ENCODE results near the gene HDAC4.

The HDAC4 gene

DNA sequence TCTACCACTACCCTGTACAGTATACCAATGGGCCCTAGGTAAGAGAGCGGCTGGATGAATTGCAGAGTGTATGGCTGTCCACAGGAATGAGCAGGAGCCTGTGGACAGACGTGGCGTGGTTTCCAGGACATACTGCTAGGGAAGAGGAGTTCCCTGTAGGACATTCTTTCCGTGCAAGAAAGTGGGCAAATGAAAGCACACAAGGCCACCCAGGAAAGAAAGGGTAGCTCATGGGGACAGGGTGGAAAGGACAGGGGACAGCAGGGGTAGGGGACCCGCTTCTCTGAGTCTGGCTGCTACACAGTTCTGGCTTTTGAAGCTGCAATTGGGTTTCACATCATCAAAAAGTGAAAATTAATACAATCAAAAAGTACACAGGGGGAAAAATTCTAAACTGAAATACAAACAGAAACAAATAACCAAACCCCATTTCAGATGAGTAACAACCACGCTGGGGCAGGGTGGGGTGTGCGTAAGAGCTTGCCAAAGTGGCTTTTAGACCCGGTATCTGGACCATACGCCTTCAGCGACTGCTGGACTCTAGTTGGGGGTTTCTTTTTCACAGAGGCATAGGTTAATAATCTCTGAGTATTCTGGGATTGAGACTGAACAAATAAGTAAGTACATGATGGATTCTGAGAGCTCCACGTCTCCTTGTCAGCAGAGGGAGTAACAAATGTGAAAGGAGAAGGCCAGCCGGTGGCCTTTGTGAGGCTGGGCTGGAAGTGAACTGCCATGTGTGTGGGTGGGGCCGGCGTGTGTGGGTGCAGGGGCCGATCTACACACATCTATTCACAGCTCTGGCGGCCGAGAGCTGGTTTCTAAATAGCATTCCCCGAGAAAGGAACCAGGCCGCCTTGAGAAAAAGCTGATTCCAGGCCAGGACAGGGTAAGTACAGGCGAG is 84.0 kb downstream of the HDAC4 start:
- DNase-seq (ENCODE audit: low spot score) = no peak
- TF ChIP-seq, protein P1, sequence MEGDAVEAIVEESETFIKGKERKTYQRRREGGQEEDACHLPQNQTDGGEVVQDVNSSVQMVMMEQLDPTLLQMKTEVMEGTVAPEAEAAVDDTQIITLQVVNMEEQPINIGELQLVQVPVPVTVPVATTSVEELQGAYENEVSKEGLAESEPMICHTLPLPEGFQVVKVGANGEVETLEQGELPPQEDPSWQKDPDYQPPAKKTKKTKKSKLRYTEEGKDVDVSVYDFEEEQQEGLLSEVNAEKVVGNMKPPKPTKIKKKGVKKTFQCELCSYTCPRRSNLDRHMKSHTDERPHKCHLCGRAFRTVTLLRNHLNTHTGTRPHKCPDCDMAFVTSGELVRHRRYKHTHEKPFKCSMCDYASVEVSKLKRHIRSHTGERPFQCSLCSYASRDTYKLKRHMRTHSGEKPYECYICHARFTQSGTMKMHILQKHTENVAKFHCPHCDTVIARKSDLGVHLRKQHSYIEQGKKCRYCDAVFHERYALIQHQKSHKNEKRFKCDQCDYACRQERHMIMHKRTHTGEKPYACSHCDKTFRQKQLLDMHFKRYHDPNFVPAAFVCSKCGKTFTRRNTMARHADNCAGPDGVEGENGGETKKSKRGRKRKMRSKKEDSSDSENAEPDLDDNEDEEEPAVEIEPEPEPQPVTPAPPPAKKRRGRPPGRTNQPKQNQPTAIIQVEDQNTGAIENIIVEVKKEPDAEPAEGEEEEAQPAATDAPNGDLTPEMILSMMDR (IDR thresholded peaks at IDR 0.05; ENCODE audit: borderline replicate concordance, control extremely low read depth, extremely low read depth, insufficient read depth, missing control alignments) = no peak

DNA sequence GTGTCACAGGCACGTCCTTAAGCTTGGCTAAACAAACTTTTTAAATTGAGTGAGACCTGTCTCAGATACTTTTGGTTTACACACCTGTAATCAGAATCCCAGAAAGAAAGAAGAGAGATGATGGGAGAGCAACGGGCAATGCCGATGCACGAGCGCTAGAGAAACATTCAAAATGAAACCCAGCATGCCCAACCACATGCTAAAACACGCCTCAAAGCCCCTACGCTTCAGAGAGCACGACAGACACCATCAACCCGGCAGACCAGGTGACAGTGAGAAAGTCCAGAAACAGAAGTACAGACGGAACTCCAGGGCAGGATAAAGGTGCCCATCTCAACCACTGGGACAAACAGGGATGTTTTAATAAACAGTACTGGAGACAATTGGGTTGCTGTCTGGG is 85.5 kb downstream of the HDAC4 start:
- in situ Hi-C loops (cut with MboI; ENCODE audit: low sequenced_read_pairs, unreplicated experiment) = no loop called here
- TF ChIP-seq, protein P1 (IDR thresholded peaks at IDR 0.05; ENCODE audit: borderline replicate concordance, control extremely low read depth, extremely low read depth, insufficient read depth, missing control alignments) = no peak
- DNase-seq (ENCODE audit: low spot score) = no peak

More for the DNA sequence above, 84.0 kb downstream of the HDAC4 start:
- in situ Hi-C loops (cut with MboI; ENCODE audit: low sequenced_read_pairs, unreplicated experiment) = no loop called here

DNA sequence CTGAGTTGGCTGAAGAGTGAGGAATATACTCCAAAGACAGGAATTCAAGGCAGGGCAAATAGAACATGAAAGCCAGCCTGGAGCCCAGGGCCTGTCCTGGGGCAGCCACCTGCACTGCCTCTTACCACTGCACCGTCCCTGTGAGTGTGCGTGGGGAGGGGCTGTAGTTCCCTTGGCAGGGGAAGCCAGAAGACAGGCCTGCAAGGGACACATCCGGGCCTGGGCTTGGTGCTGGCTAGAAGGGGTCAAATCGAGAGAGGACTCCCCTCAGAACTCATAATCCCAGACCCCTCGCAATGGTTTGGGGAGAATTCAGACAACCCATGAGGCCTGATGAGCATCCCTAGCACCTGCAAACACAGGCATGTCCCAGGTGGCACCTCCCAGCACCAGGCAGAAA is 87.0 kb downstream of the HDAC4 start:
- in situ Hi-C loops (cut with MboI; ENCODE audit: low sequenced_read_pairs, unreplicated experiment) = no loop called here
- no peak for DNase-seq (ENCODE audit: low spot score)
- TF ChIP-seq, protein P1 (IDR thresholded peaks at IDR 0.05; ENCODE audit: borderline replicate concordance, control extremely low read depth, extremely low read depth, insufficient read depth, missing control alignments) = no peak

DNA sequence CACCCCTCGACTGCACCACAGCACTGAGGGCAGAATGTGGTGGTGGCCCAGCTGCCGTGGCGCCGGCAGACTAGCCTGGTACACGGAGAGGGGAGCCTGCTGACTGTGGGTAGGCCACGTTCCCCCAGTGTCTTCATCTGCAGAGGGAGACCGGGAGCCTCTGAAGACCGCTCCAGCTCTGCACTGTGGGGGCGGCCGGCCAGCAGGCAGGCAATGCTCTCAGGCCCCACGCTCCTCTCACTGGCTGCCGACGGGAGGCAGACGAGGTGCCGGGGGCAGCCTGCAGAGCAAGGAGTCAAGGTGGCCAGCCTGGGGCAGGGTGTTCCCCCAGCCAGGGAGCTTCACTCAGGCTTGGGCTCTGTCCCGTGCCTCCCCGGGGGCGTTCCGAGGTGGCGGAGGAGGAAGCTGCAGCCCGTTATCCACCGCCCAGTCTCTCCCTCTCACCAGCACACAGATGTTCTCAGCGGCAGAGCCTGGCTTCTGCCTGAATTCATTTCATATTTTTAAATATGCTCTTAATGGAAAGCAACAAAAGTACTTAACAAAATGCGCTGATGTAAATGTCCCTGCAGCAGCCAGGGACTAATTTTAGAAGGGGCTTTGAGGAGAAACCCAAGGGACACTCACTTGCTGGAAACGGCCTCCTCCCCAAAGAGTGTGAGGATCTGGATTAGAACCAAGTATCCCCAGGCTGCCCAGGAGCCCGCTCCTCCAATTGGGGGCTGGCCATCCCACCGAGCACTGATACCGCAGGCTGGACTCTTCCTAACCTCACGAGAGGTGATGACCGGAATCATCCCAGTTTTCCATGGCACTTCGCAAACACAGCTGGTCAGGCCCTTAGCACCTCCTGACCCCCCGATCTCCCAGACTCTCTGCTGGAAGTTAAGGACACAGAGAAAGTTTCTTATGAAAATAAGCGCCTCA is 87.8 kb downstream of the HDAC4 start:
- DNase-seq (ENCODE audit: low spot score) = no peak
- in situ Hi-C loops (cut with MboI; ENCODE audit: low sequenced_read_pairs, unreplicated experiment) = no loop called here
- TF ChIP-seq, protein P1 (IDR thresholded peaks at IDR 0.05; ENCODE audit: borderline replicate concordance, control extremely low read depth, extremely low read depth, insufficient read depth, missing control alignments) = no peak

DNA sequence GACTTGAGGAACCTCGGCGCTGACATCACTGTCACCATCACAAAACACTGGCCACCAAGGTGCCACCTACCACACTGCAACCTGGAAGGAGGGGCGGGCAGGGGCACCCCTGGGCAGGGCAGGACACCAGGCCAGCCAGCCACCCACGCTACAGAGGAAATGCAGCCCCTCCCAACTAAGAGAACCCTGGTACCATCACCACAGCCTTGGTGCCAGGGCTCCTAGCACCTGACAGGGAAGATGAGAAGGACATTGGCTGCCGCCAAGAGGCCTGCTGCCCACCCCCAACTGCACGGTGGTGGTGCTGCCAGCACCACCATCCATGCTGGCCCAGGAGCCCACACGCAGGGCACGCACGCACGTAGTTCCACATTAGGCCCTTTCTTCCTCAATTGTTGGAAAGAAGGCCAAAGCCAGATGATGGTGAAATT is 88.7 kb downstream of the HDAC4 start:
- TF ChIP-seq, protein P1 (IDR thresholded peaks at IDR 0.05; ENCODE audit: borderline replicate concordance, control extremely low read depth, extremely low read depth, insufficient read depth, missing control alignments) = no peak
- no peak for DNase-seq (ENCODE audit: low spot score)
- in situ Hi-C loops (cut with MboI; ENCODE audit: low sequenced_read_pairs, unreplicated experiment) = no loop called here

Measured in GM13976 (cell line).